ENCODE measurements around the gene JAKMIP2. TPM values are rescaled to one million over a fixed set of nuclear protein-coding genes. Genes with fewer than 3 reads are reported as not detected.

JAKMIP2 gene
- total and polyA plus RNA-seq, 10 of the 15 experiments (the other 5 are each of a cell fraction or from before 2014, with no cell fraction given), result 0.51 to 1.8 (median 0.89) TPM

DNA sequence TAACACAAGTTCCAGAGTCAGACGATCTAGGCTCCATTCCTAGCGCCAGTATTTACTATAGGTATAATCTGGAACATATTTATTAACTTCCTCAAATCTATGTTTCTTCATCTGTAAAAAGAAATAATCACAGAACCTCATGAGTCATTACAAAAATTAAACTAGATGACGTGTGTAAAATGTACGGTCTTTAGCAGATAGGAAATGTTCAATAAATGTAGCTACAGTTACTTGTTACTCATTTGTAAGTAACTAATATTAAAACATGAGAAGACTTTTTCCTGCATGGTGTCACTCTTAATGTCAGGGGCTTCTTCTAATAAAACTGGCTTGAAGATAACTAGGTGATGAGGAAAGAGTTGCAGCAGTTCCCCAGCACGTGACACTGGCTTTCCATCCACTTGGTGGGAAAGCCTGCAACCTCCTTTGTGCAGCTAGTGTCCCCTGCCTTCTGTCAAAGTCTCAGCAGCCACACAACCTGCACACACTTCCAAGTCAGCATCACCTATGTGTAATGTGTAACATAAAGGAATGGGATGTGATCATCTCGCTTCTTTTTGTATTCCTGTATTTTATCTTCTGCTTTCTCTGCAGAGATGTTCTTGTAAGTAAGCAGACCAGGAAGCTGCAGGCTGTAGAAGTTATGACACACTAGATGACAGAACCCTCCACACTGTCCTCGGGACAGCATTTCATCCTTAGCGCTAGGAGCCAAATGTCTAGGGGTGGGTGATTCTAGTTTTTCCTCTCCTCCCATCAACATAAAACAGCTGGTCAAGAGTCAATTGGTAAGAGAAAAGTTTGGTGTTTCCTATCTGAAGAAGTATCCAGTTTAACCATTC is 1.8 kb upstream of the JAKMIP2 start:
- in situ Hi-C loops (cut with MboI), result no loop called here
- Histone ChIP-seq H3K4me2 (ENCODE audit: control insufficient read depth, insufficient read depth) (no peak overlapping the region), H3K27ac (ENCODE audit: control insufficient read depth, insufficient read depth) (no peak overlapping the region), H3K9me3 (replicated peaks; ENCODE audit: control insufficient read depth, insufficient read depth, low read length) (no peaks in the 10 kb centered on the region), H3K27me3 (replicated peaks in 1 of 2; ENCODE audit: control insufficient read depth in 2 of 2, insufficient read depth in 2 of 2, low read length in 1 of 2) (no peaks in the 10 kb centered on the region), H3K4me3 (no peak overlapping the region), H3K4me1 (ENCODE audit: control insufficient read depth, insufficient read depth, low read length) (no peaks in the 10 kb centered on the region), H2AFZ (ENCODE audit: control insufficient read depth, low read depth, low read length) (no peak overlapping the region), H3K79me2 (ENCODE audit: control insufficient read depth, insufficient read depth, low read length) (no peaks in the 10 kb centered on the region), H3K36me3 (ENCODE audit: control insufficient read depth in 2 of 2, insufficient read depth in 2 of 2, low read length in 1 of 2) (no peaks in the 10 kb centered on the region), H3K9ac (ENCODE audit: control insufficient read depth, insufficient read depth, low read length) (no peak overlapping the region), H4K20me1 (ENCODE audit: control insufficient read depth, insufficient read depth) (no peaks in the 10 kb centered on the region)
- ChIA-PET SMC1A (ENCODE audit: uncharacterized antibody, unreplicated experiment) (no interaction called here), POLR2A (no interaction called here), CTCF (no interaction called here), RAD21 (ENCODE audit: unreplicated experiment) (no interaction called here)
- no peak for ATAC-seq
- intact Hi-C loops (cut with micrococcal nuclease; ENCODE audit: unreplicated experiment), result no loop called here
- TF ChIP-seq HDAC2 (IDR thresholded peaks at IDR 0.05) (no peak), POLR2AphosphoS2 (IDR thresholded peaks at IDR 0.05; ENCODE audit: low read depth, low read length) (no peak), MTA3 (IDR thresholded peaks at IDR 0.05; ENCODE audit: borderline replicate concordance, low read length) (no peak), SMARCA5 (IDR thresholded peaks at IDR 0.05) (no peak), FOXK2 (IDR thresholded peaks at IDR 0.05) (no peak), SREBF2 (IDR thresholded peaks at IDR 0.05; ENCODE audit: low read length) (no peak)
- FAIRE-seq, result no peak
- WGBS (ENCODE audit: insufficient coverage, insufficient replicate concordance, low lambda C conversion rate, missing lambda C conversion rate), result 8% methylated on average over 8 of the region's 8 CpGs
- DNase-seq (ENCODE audit: low read depth, low spot score), result no peak
- BruUV-seq (replicated peaks), result no TSS peak

DNA sequence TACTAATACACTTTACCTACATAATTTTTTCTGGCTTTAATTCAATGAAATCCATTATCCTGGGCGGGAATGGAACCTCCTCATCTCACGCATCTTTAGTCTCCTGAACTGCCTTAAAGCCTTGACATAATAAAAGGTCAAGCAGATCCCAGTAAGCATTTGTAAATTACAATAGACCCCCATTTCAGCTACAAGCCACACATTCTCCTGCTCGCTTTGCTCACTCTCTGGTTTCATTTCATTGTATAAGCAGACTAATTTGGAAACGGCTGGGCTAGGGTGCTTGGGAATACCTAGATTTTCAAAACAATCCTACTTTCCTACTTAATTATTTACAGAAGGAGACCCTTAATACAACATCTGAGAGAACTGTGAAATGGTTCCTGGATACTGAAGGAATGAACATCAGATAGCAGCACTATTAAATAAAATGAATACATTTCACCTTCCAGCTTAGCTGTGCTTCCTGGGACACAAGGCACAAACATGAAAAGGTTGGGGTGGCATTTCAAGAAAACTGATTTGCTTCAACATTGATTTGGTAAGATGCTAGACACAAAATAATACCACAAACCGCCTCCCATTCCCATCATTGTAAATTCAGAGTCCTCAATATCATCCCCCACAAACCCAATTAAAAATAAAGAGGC is 1.5 kb downstream of the JAKMIP2 start:
- Histone ChIP-seq H3K4me3 (no peak overlapping the region), H3K27ac (ENCODE audit: control insufficient read depth, insufficient read depth) (no peak overlapping the region), H3K79me2 (ENCODE audit: control insufficient read depth, insufficient read depth, low read length) (no peaks in the 10 kb centered on the region), H3K4me1 (ENCODE audit: control insufficient read depth, insufficient read depth, low read length) (no peaks in the 10 kb centered on the region), H4K20me1 (ENCODE audit: control insufficient read depth, insufficient read depth) (no peaks in the 10 kb centered on the region), H3K27me3 (replicated peaks in 1 of 2; ENCODE audit: control insufficient read depth in 2 of 2, insufficient read depth in 2 of 2, low read length in 1 of 2) (no peaks in the 10 kb centered on the region), H3K9ac (ENCODE audit: control insufficient read depth, insufficient read depth, low read length) (no peak overlapping the region), H3K4me2 (ENCODE audit: control insufficient read depth, insufficient read depth) (no peak overlapping the region), H3K9me3 (replicated peaks; ENCODE audit: control insufficient read depth, insufficient read depth, low read length) (no peaks in the 10 kb centered on the region; the same call in 2 of the 3 replicates), H3K36me3 (ENCODE audit: control insufficient read depth in 2 of 2, insufficient read depth in 2 of 2, low read length in 1 of 2) (no peaks in the 10 kb centered on the region), H2AFZ (ENCODE audit: control insufficient read depth, low read depth, low read length) (no peak overlapping the region)
- ChIA-PET SMC1A (ENCODE audit: uncharacterized antibody, unreplicated experiment) (interaction anchor here (0.6 kb wide), 1 partner anchor 322 kb away, joined by 3 read pairs; no protein-coding TSS in a partner anchor), CTCF (no interaction called here), RAD21 (ENCODE audit: unreplicated experiment) (no interaction called here), POLR2A (no interaction called here)
- ATAC-seq (no peak), DNase-seq (ENCODE audit: low read depth, low spot score) (no peak), FAIRE-seq (no peak)
- 17% methylated on average over 5 of the region's 5 CpGs for WGBS (ENCODE audit: insufficient coverage, insufficient replicate concordance, low lambda C conversion rate, missing lambda C conversion rate)
- intact Hi-C loops (cut with micrococcal nuclease; ENCODE audit: unreplicated experiment) (no loop called here), in situ Hi-C loops (cut with MboI) (no loop called here)
- TF ChIP-seq TARDBP (IDR thresholded peaks at IDR 0.05; ENCODE audit: borderline replicate concordance), result no peak
- TF ChIP-seq WRNIP1 (IDR thresholded peaks at IDR 0.05; ENCODE audit: borderline replicate concordance, low read depth, low read length), result no peak
- no TSS peak for BruUV-seq (replicated peaks)

All from GM12878 (cell line).